ENCODE data around the gene TESK2.
A peak's percentile ranks its signal among the peaks of the same experiment; 100 is the strongest.

TESK2 gene

GRCh38 chr1:45510036-45510971 is 19.3 kb upstream of the TESK2 start:
- DNase-seq (ENCODE audit: low read depth in 2 of 2), result no peak

GRCh38 chr1:45508295-45509151 is 17.6 kb upstream of the TESK2 start:
- no peak for DNase-seq (ENCODE audit: low read depth in 2 of 2)

GRCh38 chr1:45507893-45508292 is 16.9 kb upstream of the TESK2 start:
- DNase-seq (ENCODE audit: low read depth in 2 of 2), result no peak

- DNase-seq (ENCODE audit: low read depth in 2 of 2), result no peak
Observed at GRCh38 chr1:45507195-45507594, 16.2 kb upstream of the TESK2 start.

GRCh38 chr1:45503462-45504360 is 12.7 kb upstream of the TESK2 start:
- DNase-seq (ENCODE audit: low read depth in 2 of 2), result no peak

GRCh38 chr1:45501505-45501859 is 10.5 kb upstream of the TESK2 start:
- DNase-seq (ENCODE audit: low read depth in 2 of 2), result no peak

- DNase-seq (ENCODE audit: low read depth in 2 of 2), result no peak
Observed at GRCh38 chr1:45499415-45499769, 8.4 kb upstream of the TESK2 start.

- no peak for DNase-seq (ENCODE audit: low read depth in 2 of 2)
Observed at GRCh38 chr1:45498279-45498678, 7.3 kb upstream of the TESK2 start.

- peak in 1 of 2 donors; percentile 14 for DNase-seq (ENCODE audit: low read depth in 2 of 2)
Observed at GRCh38 chr1:45493116-45493697, 2.2 kb upstream of the TESK2 start.

GRCh38 chr1:45492691-45493090 is 1.7 kb upstream of the TESK2 start:
- DNase-seq (ENCODE audit: low read depth in 2 of 2), result no peak

- no peak for DNase-seq (ENCODE audit: low read depth in 2 of 2)
Observed at GRCh38 chr1:45491487-45492260, 711 bp upstream of the TESK2 start.

GRCh38 chr1:45490121-45490625 is 790 bp downstream of the TESK2 start:
- DNase-seq (ENCODE audit: low read depth in 2 of 2), result no peak

- peak; percentile 20 to 50 for DNase-seq (ENCODE audit: low read depth in 2 of 2)
Observed at GRCh38 chr1:45489379-45489778, 1.6 kb downstream of the TESK2 start.

- no peak for DNase-seq (ENCODE audit: low read depth in 2 of 2)
Observed at GRCh38 chr1:45488666-45489377, 2.1 kb downstream of the TESK2 start.

- no peak for DNase-seq (ENCODE audit: low read depth in 2 of 2)
Observed at GRCh38 chr1:45485949-45486348, 5.0 kb downstream of the TESK2 start.

- no peak for DNase-seq (ENCODE audit: low read depth in 2 of 2)
Observed at GRCh38 chr1:45479039-45479748, 11.8 kb downstream of the TESK2 start.

GRCh38 chr1:45478121-45478814 is 12.7 kb downstream of the TESK2 start:
- no peak for DNase-seq (ENCODE audit: low read depth in 2 of 2)

- DNase-seq (ENCODE audit: low read depth in 2 of 2), result no peak
Observed at GRCh38 chr1:45477646-45478045, 13.3 kb downstream of the TESK2 start.
